H9 (cell line): ENCODE measurements around the gene SEMA3E. TPM values are rescaled to one million over a fixed set of nuclear protein-coding genes. Genes with fewer than 3 reads are reported as not detected.
A peak's percentile ranks its signal among the peaks of the same experiment; 100 is the strongest.

Experiments
- DNase-seq: peaks from one replicate; pipeline ENCODE4 v3.0.0-alpha.2; 2017
- H2AFZ ChIP-seq: one replicate; pipeline ENCODE4 v1.6.1; 2013; ENCODE audit warnings: mild to moderate bottlenecking, low read length, control low read depth, moderate library complexity
- H2AK5ac ChIP-seq: 2 replicates; pipeline ENCODE4 v1.6.1; 2013; ENCODE audit warnings: low read length, control low read depth, mixed read lengths; ENCODE audit not compliant: insufficient read length
- H2BK120ac ChIP-seq: one replicate; pipeline ENCODE4 v1.6.1; 2013; ENCODE audit warnings: low read depth, mild to moderate bottlenecking, low read length, control low read depth, inconsistent platforms; ENCODE audit not compliant: poor library complexity, severe bottlenecking
- H2BK12ac ChIP-seq: 2 replicates; pipeline ENCODE4 v1.6.1; 2013; ENCODE audit warnings: low read length, control low read depth, mixed read lengths, low read depth; ENCODE audit not compliant: insufficient read length
- H2BK15ac ChIP-seq: 2 replicates; pipeline ENCODE4 v1.6.1; 2013; ENCODE audit warnings: low read depth, low read length, control low read depth
- H2BK20ac ChIP-seq: one replicate; pipeline ENCODE4 v1.6.1; 2013; ENCODE audit warnings: low read depth, mild to moderate bottlenecking, low read length, control low read depth, inconsistent platforms; ENCODE audit not compliant: poor library complexity, severe bottlenecking
- H2BK5ac ChIP-seq: 2 replicates; pipeline ENCODE4 v1.6.1; 2013; ENCODE audit warnings: low read length, control low read depth, mixed read lengths; ENCODE audit not compliant: insufficient read length
- H3K14ac ChIP-seq: 2 replicates; pipeline ENCODE4 v1.6.1; 2013; ENCODE audit warnings: low read length, control low read depth; ENCODE audit not compliant: insufficient read depth
- H3K18ac ChIP-seq: 2 replicates; pipeline ENCODE4 v1.6.1; 2013; ENCODE audit warnings: low read depth, mild to moderate bottlenecking, mixed read lengths, low read length, control low read depth; ENCODE audit not compliant: insufficient read length
- H3K23ac ChIP-seq: 2 replicates; pipeline ENCODE4 v1.6.1; 2013; ENCODE audit warnings: low read length, control low read depth, mixed read lengths, low read depth; ENCODE audit not compliant: insufficient read length
- H3K23me2 ChIP-seq: 2 replicates; pipeline ENCODE4 v1.6.1; 2013; ENCODE audit warnings: low read depth, mild to moderate bottlenecking, mixed read lengths, low read length, control low read depth; ENCODE audit not compliant: insufficient read length, poor library complexity, severe bottlenecking
- H3K27ac ChIP-seq: 2 replicates; pipeline ENCODE4 v1.5.1; 2013; ENCODE audit warnings: low read length, control low read depth, mixed read lengths, low read depth; ENCODE audit not compliant: insufficient read length
- H3K27me3 ChIP-seq: 2 replicates; pipeline ENCODE4 v1.6.1; 2013; ENCODE audit warnings: low read length, control low read depth, inconsistent platforms; ENCODE audit not compliant: insufficient read depth
- H3K4ac ChIP-seq: 2 replicates; pipeline ENCODE4 v1.6.1; 2013; ENCODE audit warnings: low read depth, mild to moderate bottlenecking, control low read depth, inconsistent platforms, low read length, moderate library complexity
- H3K4me1 ChIP-seq: 2 replicates; pipeline ENCODE4 v1.6.1; 2013; ENCODE audit warnings: low read length, control low read depth, inconsistent platforms; ENCODE audit not compliant: insufficient read depth
- H3K4me2 ChIP-seq: 2 replicates; pipeline ENCODE4 v1.6.1; 2013; ENCODE audit warnings: low read length, control low read depth, mixed read lengths; ENCODE audit not compliant: insufficient read length, insufficient read depth
- H3K56ac ChIP-seq: 2 replicates; pipeline ENCODE4 v1.6.1; 2013; ENCODE audit warnings: low read depth, mild to moderate bottlenecking, mixed read lengths, low read length, control low read depth; ENCODE audit not compliant: insufficient read length
- H3K79me1 ChIP-seq: 2 replicates; pipeline ENCODE4 v1.6.1; 2013; ENCODE audit warnings: low read depth, mild to moderate bottlenecking, moderate library complexity, low read length, control low read depth, inconsistent platforms; ENCODE audit not compliant: insufficient read depth, poor library complexity, severe bottlenecking
- H3K79me2 ChIP-seq: 2 replicates; pipeline ENCODE4 v1.6.1; 2013; ENCODE audit warnings: low read length, control low read depth, inconsistent platforms; ENCODE audit not compliant: insufficient read depth
- H3K9ac ChIP-seq: 2 replicates; pipeline ENCODE4 v1.6.1; 2013; ENCODE audit warnings: low read length, control low read depth, mixed read lengths; ENCODE audit not compliant: insufficient read length; ENCODE audit errors: extremely low read depth
- H3K9me3 ChIP-seq: one replicate; pipeline ENCODE4 v1.6.1; 2013; ENCODE audit warnings: low read depth, low read length, inconsistent platforms; ENCODE audit not compliant: control insufficient read depth
- H3T11ph ChIP-seq: one replicate; pipeline ENCODE4 v1.6.1; 2013; ENCODE audit warnings: mild to moderate bottlenecking, low read length, control low read depth, inconsistent platforms
- H4K20me1 ChIP-seq: one replicate; pipeline ENCODE4 v1.6.1; 2013; ENCODE audit not compliant: control insufficient read depth, insufficient read length, insufficient read depth
- H4K5ac ChIP-seq: 2 replicates; pipeline ENCODE4 v1.6.1; 2013; ENCODE audit warnings: low read depth, mild to moderate bottlenecking, mixed read lengths, low read length, control low read depth; ENCODE audit not compliant: insufficient read length
- H4K8ac ChIP-seq: replicated peaks from 2 replicates; pipeline ENCODE4 v1.6.1; 2013; ENCODE audit warnings: low read length, control low read depth, mixed read lengths, low read depth; ENCODE audit not compliant: insufficient read length
- H4K91ac ChIP-seq: 2 replicates; pipeline ENCODE4 v1.6.1; 2013; ENCODE audit warnings: low read depth, mild to moderate bottlenecking, moderate library complexity, mixed read lengths, low read length, control low read depth; ENCODE audit not compliant: insufficient read length
- H3K27ac Mint-ChIP-seq, 3 experiments: 2 replicates in 2 of 3; 3 replicates in 1 of 3; pipeline ENCODE4 v1.8.0; 2020 to 2021; ENCODE audit warnings: mixed read lengths in 3 of 3, mild to moderate bottlenecking in 1 of 3, moderate library complexity in 1 of 3
- H3K27me3 Mint-ChIP-seq: 2 replicates; pipeline ENCODE4 v1.8.0; 2021; ENCODE audit warnings: low read depth, mild to moderate bottlenecking, moderate library complexity, mixed read lengths
- H3K36me3 Mint-ChIP-seq, 3 experiments: 2 replicates in 2 of 3; 3 replicates in 1 of 3; pipeline ENCODE4 v1.8.0; 2020 to 2021; ENCODE audit warnings: low read depth in 3 of 3, mixed read lengths in 3 of 3; ENCODE audit not compliant: insufficient read depth in 1 of 3
- H3K4me1 Mint-ChIP-seq, 2 experiments: 2 replicates each; pipeline ENCODE4 v1.8.0; 2020; ENCODE audit warnings: mixed read lengths in 2 of 2
- H3K4me3 Mint-ChIP-seq, 2 experiments: 2 replicates in 1 of 2; 3 replicates in 1 of 2; pipeline ENCODE4 v1.8.0; 2020 to 2021; ENCODE audit warnings: mild to moderate bottlenecking in 2 of 2, mixed read lengths in 2 of 2, moderate library complexity in 1 of 2
- H3K9me3 Mint-ChIP-seq, 2 experiments: 2 replicates in 1 of 2; 3 replicates in 1 of 2; pipeline ENCODE4 v1.8.0; 2020; ENCODE audit warnings: mild to moderate bottlenecking in 2 of 2, mixed read lengths in 2 of 2, moderate library complexity in 1 of 2
- WGBS: extraction: QIAGEN DNeasy Blood & Tissue Kit; methylation state at CpG from one replicate; pipeline ENCODE4 v1.1.7; 2013; ENCODE audit warnings: missing lambda C conversion rate, low lambda C conversion rate, mixed read lengths; ENCODE audit not compliant: insufficient read length; ENCODE audit errors: extremely low coverage; 5-methylcytosine and 5-hydroxymethylcytosine counted together
- total RNA-seq: library from RNA; stranded (reverse); gene quantifications from 2 replicates; pipeline ENCODE4 v1.2.1, GENCODE V29; 2021
- TF ChIP-seq, protein P1 (sequence below): fragments of 200-600 bp; sonication (generic); conservative IDR thresholded peaks from 3 replicates; pipeline ENCODE4 v1.8.0; 2021; ENCODE audit warnings: antibody characterized with exemption, mild to moderate bottlenecking

Gene SEMA3E
- total RNA-seq, 1 experiment from 2014 or later, result 0.39 TPM

DNA sequence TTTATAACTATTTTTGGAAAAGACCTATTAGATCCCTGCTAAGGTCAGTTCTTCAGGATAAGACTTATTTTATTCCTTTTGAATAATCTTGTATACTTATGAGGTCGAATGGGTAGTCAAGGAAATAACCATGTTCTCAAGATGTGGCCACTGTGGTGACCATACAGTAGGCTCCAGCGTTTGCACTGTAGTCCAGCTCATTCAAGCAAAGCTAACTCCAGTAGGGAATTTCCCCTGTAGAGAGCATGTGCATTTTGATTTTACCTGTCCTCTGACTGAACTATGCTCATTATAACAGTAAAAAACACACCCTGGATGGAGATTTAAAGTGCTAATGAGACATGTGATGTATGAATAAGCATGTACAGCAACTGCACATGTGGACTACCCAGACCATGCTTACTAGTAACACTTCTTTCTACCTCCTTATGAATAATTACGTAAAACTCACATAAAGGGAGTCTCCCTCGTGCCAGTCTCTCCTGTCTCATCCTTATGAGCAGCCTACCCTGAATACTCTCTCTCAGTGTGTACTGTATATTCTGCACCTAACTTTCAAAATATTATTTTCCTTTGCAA lies 32.4 kb upstream of the SEMA3E start:
- no peak overlapping the region for H3K9ac ChIP-seq
- peaks cover 2% of the 10 kb centered on the region; the same call in 1 of the 2 replicates for H3K27me3 ChIP-seq
- no peaks in the 10 kb centered on the region for H3K23me2 ChIP-seq
- no peak overlapping the region for H3K27ac ChIP-seq
- no peak overlapping the region for H4K91ac ChIP-seq
- no peak overlapping the region for H2BK5ac ChIP-seq
- no CpG with 5 or more reads among the region's 4 CpGs for WGBS
- Mint-ChIP-seq H3K27me3 (peaks cover 18% of the 10 kb centered on the region), H3K36me3 (no peaks in the 10 kb centered on the region), H3K9me3 (no peaks in the 10 kb centered on the region), H3K27ac (peak overlapping the region in 1 of 3 experiments; percentile 4; a peak in 1 of 7 replicates), H3K4me3 (no peak overlapping the region), H3K4me1 (peaks cover 45 to 51% of the 10 kb centered on the region in 2 experiments)
- no peak overlapping the region for H3K18ac ChIP-seq
- H4K20me1 ChIP-seq, result no peaks in the 10 kb centered on the region
- H3K4me2 ChIP-seq, result no peak overlapping the region
- no peaks in the 10 kb centered on the region for H3K9me3 ChIP-seq
- no peak overlapping the region for H3K14ac ChIP-seq
- H4K5ac ChIP-seq, result no peak overlapping the region
- H2BK15ac ChIP-seq, result no peak overlapping the region
- H3K79me2 ChIP-seq, result no peaks in the 10 kb centered on the region
- H3K4me1 ChIP-seq, result no peaks in the 10 kb centered on the region
- TF ChIP-seq, protein P1, sequence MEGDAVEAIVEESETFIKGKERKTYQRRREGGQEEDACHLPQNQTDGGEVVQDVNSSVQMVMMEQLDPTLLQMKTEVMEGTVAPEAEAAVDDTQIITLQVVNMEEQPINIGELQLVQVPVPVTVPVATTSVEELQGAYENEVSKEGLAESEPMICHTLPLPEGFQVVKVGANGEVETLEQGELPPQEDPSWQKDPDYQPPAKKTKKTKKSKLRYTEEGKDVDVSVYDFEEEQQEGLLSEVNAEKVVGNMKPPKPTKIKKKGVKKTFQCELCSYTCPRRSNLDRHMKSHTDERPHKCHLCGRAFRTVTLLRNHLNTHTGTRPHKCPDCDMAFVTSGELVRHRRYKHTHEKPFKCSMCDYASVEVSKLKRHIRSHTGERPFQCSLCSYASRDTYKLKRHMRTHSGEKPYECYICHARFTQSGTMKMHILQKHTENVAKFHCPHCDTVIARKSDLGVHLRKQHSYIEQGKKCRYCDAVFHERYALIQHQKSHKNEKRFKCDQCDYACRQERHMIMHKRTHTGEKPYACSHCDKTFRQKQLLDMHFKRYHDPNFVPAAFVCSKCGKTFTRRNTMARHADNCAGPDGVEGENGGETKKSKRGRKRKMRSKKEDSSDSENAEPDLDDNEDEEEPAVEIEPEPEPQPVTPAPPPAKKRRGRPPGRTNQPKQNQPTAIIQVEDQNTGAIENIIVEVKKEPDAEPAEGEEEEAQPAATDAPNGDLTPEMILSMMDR, result no peak
- no peak overlapping the region for H4K8ac ChIP-seq
- no peak overlapping the region for H2AFZ ChIP-seq
- no peak overlapping the region for H3K23ac ChIP-seq
- no peak overlapping the region for H2BK20ac ChIP-seq
- H3K56ac ChIP-seq, result no peak overlapping the region
- no peak overlapping the region for H3K4ac ChIP-seq
- no peak overlapping the region for H3T11ph ChIP-seq
- no peak overlapping the region for H2AK5ac ChIP-seq
- no peak overlapping the region for H2BK12ac ChIP-seq
- no peak for DNase-seq
- H2BK120ac ChIP-seq, result no peak overlapping the region
- no peaks in the 10 kb centered on the region for H3K79me1 ChIP-seq
